Panc1 (cell line): ENCODE results near the gene TMEM45B. TPM values are rescaled to one million over a fixed set of nuclear protein-coding genes. Genes with fewer than 3 reads are reported as not detected.
"Not testable (repeated sequence)": the region's sequence is repeated elsewhere in the genome, so short reads cannot be mapped to it uniquely, and the experiment has no call there.

Experiments used
- ATAC-seq: fragments of 200-7000 bp; cut with Tn5 transposase; 2 replicates; pipeline ENCODE4 v1.9.1; 2020; ENCODE audit warnings: mild to moderate bottlenecking, moderate library complexity
- BruUV-seq: library from RNA; stranded (reverse); fragments of 400-500 nt; replicated peaks from 2 replicates; lab custom pipeline; 2021; lab: Mats Ljungman, UMichigan
- CTCF ChIA-PET: fragments of 300-600 bp; sonication (Branson Sonifier 250); formaldehyde crosslinking; loops from one replicate; lab custom pipeline; 2022; ENCODE audit warnings: antibody characterized with exemption; lab: Charles Lee
- POLR2A ChIA-PET: fragments of 300-600 bp; sonication (Branson Sonifier 250); formaldehyde crosslinking; loops from one replicate; lab custom pipeline; 2022; ENCODE audit warnings: antibody characterized with exemption; lab: Charles Lee
- DNase-seq: peaks from one replicate; pipeline ENCODE4 v3.0.0-alpha.2; 2010; ENCODE audit warnings: low read depth, low spot score
- H3K27ac ChIP-seq: 2 replicates; pipeline ENCODE4 v1.5.1; 2011; ENCODE audit warnings: mild to moderate bottlenecking, low read length, inconsistent platforms
- H3K27me3 ChIP-seq: fragments of 200-500 bp; sonication (Bioruptor generic); 2 replicates; pipeline ENCODE4 v1.6.0; 2014; ENCODE audit warnings: low read length, inconsistent platforms; ENCODE audit not compliant: control insufficient read depth, insufficient read depth
- H3K36me3 ChIP-seq: fragments of 200-500 bp; sonication (Bioruptor generic); 2 replicates; pipeline ENCODE4 v1.5.1; 2014; ENCODE audit warnings: inconsistent platforms, mild to moderate bottlenecking, low read length, moderate library complexity; ENCODE audit not compliant: control insufficient read depth, insufficient read depth
- H3K4me1 ChIP-seq: 2 replicates; pipeline ENCODE4 v1.5.1; 2011; ENCODE audit warnings: inconsistent platforms, mild to moderate bottlenecking, low read length, moderate library complexity; ENCODE audit not compliant: control insufficient read depth, insufficient read depth
- H3K4me3 ChIP-seq, 2 experiments: 2 replicates each; pipeline ENCODE4 v1.5.1; 2011 to 2012; ENCODE audit warnings: low read depth in 2 of 2, low read length in 2 of 2, mild to moderate bottlenecking in 2 of 2, inconsistent platforms in 1 of 2, moderate library complexity in 1 of 2
- H3K9me3 ChIP-seq: fragments of 200-500 bp; sonication (Bioruptor generic); 2 replicates; pipeline ENCODE4 v1.5.1; 2014; ENCODE audit warnings: low read depth, mild to moderate bottlenecking, inconsistent platforms, low read length, moderate library complexity; ENCODE audit not compliant: control insufficient read depth, insufficient read depth
- CTCF ChIP-seq: fragments of 450-650 bp; IDR thresholded peaks from 2 replicates; pipeline ENCODE4 v1.5.1; 2017; ENCODE audit warnings: mild to moderate bottlenecking
- POLR2AphosphoS5 ChIP-seq: IDR thresholded peaks from 2 replicates; pipeline ENCODE4 v1.6.1; 2012; ENCODE audit warnings: mild to moderate bottlenecking, low read depth, low read length, moderate library complexity
- REST ChIP-seq, 2 experiments: IDR thresholded peaks; 2 replicates each; pipeline ENCODE4 v1.6.1; 2011 to 2012; ENCODE audit warnings: low read depth in 2 of 2, control low read depth in 1 of 2, low read length in 1 of 2, mild to moderate bottlenecking in 1 of 2, moderate library complexity in 1 of 2; ENCODE audit not compliant: insufficient read depth in 1 of 2
- SIN3A ChIP-seq: IDR thresholded peaks from 2 replicates; pipeline ENCODE4 v1.6.1; 2012; ENCODE audit warnings: low read depth, mild to moderate bottlenecking, low read length, moderate library complexity, borderline replicate concordance; ENCODE audit not compliant: insufficient read depth
- TCF7L2 ChIP-seq: IDR thresholded peaks from 2 replicates; pipeline ENCODE4 v1.6.1; 2011; ENCODE audit warnings: mild to moderate bottlenecking, low read depth, low read length, inconsistent platforms
- in situ Hi-C: cut with HindIII; loops from 2 replicates; pipeline ENCODE4 v1.10.0; 2016; ENCODE audit warnings: low sequenced_read_pairs, low pct_unique_long_range_greater_than_20kb
- intact Hi-C: fragments of 100-400 bp; cut with micrococcal nuclease; formaldehyde crosslinking; loops from one replicate; pipeline ENCODE4 v1.10.0; 2022; ENCODE audit not compliant: unreplicated experiment
- total RNA-seq: library from RNA; stranded (reverse); gene quantifications from one replicate; pipeline ENCODE4 v1.2.1, GENCODE V29; 2021; ENCODE audit not compliant: unreplicated experiment

The TMEM45B gene
- total RNA-seq, 1 experiment from 2014 or later = 2.6 TPM

- H3K27me3 ChIP-seq = no peaks in the 10 kb centered on the region
- ATAC-seq (no peak), DNase-seq (no peak)
- TF ChIP-seq SIN3A (no peak), REST (IDR thresholded peaks at IDR 0.05; ENCODE audit: insufficient read depth in 1 of 2, low read depth in 2 of 2, low read length in 1 of 2) (no peak), TCF7L2 (no peak), POLR2AphosphoS5 (no peak), CTCF (no peak)
- H3K36me3 ChIP-seq = no peaks in the 10 kb centered on the region
- H3K4me3 ChIP-seq = no peak overlapping the region
- BruUV-seq = no TSS peak
- ChIA-PET POLR2A (no interaction called here), CTCF (no interaction called here)
- intact Hi-C loops = no loop called here
- no peak overlapping the region for H3K27ac ChIP-seq
- no peaks in the 10 kb centered on the region for H3K4me1 ChIP-seq
- in situ Hi-C loops = no loop called here
- no peaks in the 10 kb centered on the region for H3K9me3 ChIP-seq
Measured at GRCh38 chr11:129842138-129842537, 26.5 kb downstream of the TMEM45B start.

DNA sequence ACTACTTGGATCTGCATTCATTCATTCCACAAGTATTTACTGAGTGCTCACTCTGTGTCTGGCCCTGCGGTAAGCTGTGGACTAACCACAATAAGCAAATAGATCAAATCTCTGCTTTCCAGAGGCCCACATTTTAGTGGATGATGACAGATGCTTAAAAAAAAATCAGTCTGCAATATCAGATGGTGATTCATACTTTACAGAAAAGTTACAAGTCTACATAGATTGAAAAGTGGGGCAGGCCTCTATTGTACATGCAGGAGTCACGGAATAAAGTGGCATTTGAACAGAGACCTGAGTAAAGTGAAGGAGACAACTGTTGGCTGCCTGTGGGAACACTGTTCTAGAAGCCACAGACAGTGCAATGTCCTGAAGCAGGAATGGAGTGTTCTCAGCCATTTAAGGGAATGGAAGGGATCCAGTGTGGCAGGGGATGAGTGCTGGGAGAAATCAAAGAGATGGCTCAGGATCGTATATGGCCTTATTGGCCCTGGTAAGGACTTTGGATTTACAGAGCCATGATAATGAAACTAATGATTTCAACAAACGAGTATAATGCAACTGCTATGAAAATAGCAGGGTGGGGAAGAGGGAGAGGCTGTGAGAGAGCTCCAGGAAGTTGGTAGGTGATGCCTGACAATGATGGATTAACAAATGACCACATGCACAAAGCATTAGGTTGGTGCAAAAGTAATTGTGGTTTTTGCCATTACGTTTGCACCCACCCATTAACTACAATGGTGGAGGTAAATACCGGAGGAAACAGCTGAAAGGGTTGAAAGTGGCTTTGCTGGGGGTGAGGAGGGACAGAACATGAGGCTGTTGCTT is 31.1 kb downstream of the TMEM45B start:
- Histone ChIP-seq H3K9me3 (no peaks in the 10 kb centered on the region), H3K4me1 (no peaks in the 10 kb centered on the region), H3K27me3 (no peaks in the 10 kb centered on the region), H3K4me3 (no peak overlapping the region), H3K27ac (peak overlapping the region; percentile 39; the same call in 1 of the 2 replicates), H3K36me3 (no peaks in the 10 kb centered on the region)
- ChIA-PET POLR2A (interaction anchor here (0.5 kb wide), 1 partner anchor 30 kb away, joined by 3 read pairs; no protein-coding TSS in a partner anchor), CTCF (interaction anchor here (0.7 kb wide), 1 partner anchor 55 kb away, joined by 4 read pairs; no protein-coding TSS in a partner anchor)
- intact Hi-C loops (no loop called here), in situ Hi-C loops (no loop called here)
- BruUV-seq = no TSS peak
- ATAC-seq = peak; percentile 82
- TF ChIP-seq REST (IDR thresholded peaks at IDR 0.05; ENCODE audit: insufficient read depth in 1 of 2, low read depth in 2 of 2, low read length in 1 of 2) = no peak
- no peak for TF ChIP-seq POLR2AphosphoS5
- TF ChIP-seq CTCF = no peak
- TF ChIP-seq SIN3A = no peak
- no peak for TF ChIP-seq TCF7L2
- no peak for DNase-seq

GRCh38 chr11:129847361-129847760 is 31.7 kb downstream of the TMEM45B start:
- POLR2A ChIA-PET = interaction anchor here (0.5 kb wide), 1 partner anchor 31 kb away, joined by 3 read pairs; no protein-coding TSS in a partner anchor
- in situ Hi-C loops, H3K4me1 ChIP-seq, ATAC-seq, H3K27me3 ChIP-seq, CTCF ChIA-PET, H3K27ac ChIP-seq, BruUV-seq, intact Hi-C loops, H3K9me3 ChIP-seq, H3K36me3 ChIP-seq, DNase-seq, H3K4me3 ChIP-seq: not testable (repeated sequence)
